Neuronal stem cell (in vitro differentiated cells): ENCODE data around the gene SPATC1L.

Experiments used
- DNase-seq: peaks from one replicate; pipeline ENCODE4 v3.0.0-alpha.2; 2013; ENCODE audit warnings: low spot score
- H2AFZ ChIP-seq: one replicate; pipeline ENCODE4 v1.6.1; 2013; ENCODE audit warnings: mild to moderate bottlenecking, low read length, inconsistent platforms
- H2AK5ac ChIP-seq: 2 replicates; pipeline ENCODE4 v1.6.1; 2013; ENCODE audit warnings: low read depth, mild to moderate bottlenecking, inconsistent platforms, low read length, moderate library complexity, mixed read lengths
- H2BK120ac ChIP-seq: 2 replicates; pipeline ENCODE4 v1.6.1; 2013; ENCODE audit warnings: low read depth, mild to moderate bottlenecking, inconsistent platforms, low read length, moderate library complexity, mixed read lengths
- H2BK12ac ChIP-seq: one replicate; pipeline ENCODE4 v1.6.1; 2013; ENCODE audit warnings: low read length, inconsistent platforms
- H2BK15ac ChIP-seq: 2 replicates; pipeline ENCODE4 v1.6.1; 2013; ENCODE audit warnings: mild to moderate bottlenecking, low read length, inconsistent platforms, mixed read lengths
- H2BK5ac ChIP-seq: one replicate; pipeline ENCODE4 v1.6.1; 2013; ENCODE audit warnings: inconsistent platforms, mild to moderate bottlenecking, low read length, moderate library complexity
- H3K14ac ChIP-seq: one replicate; pipeline ENCODE4 v1.6.1; 2013; ENCODE audit warnings: low read length, inconsistent platforms
- H3K18ac ChIP-seq: 2 replicates; pipeline ENCODE4 v1.6.1; 2013; ENCODE audit warnings: low read length, inconsistent platforms
- H3K23ac ChIP-seq: 2 replicates; pipeline ENCODE4 v1.6.1; 2013; ENCODE audit warnings: low read depth, mild to moderate bottlenecking, mixed read lengths, low read length, inconsistent platforms; ENCODE audit not compliant: poor library complexity
- H3K27ac ChIP-seq: replicated peaks from 3 replicates; pipeline ENCODE4 v1.5.1; 2013; ENCODE audit warnings: low read length, inconsistent platforms
- H3K27me3 ChIP-seq, 3 experiments: 2 replicates each; pipeline ENCODE4 v1.6.1; 2013; ENCODE audit warnings: low read length in 3 of 3, mild to moderate bottlenecking in 2 of 3, inconsistent platforms in 1 of 3, low read depth in 1 of 3, mixed read lengths in 1 of 3, moderate library complexity in 1 of 3; ENCODE audit not compliant: control insufficient read depth in 3 of 3, insufficient read depth in 3 of 3
- H3K36me3 ChIP-seq, 2 donors: replicated peaks in 1 of 2; 2 replicates each; pipeline ENCODE4 v1.6.1; 2013; ENCODE audit warnings: low read length in 2 of 2; ENCODE audit not compliant: control insufficient read depth in 2 of 2, insufficient read depth in 2 of 2
- H3K4ac ChIP-seq: 2 replicates; pipeline ENCODE4 v1.6.1; 2013; ENCODE audit warnings: inconsistent platforms, mild to moderate bottlenecking, low read length, moderate library complexity
- H3K4me1 ChIP-seq, 2 donors: 1 replicate in 1 of 2; 2 replicates in 1 of 2; pipeline ENCODE4 v1.6.1; 2013; ENCODE audit warnings: low read length in 2 of 2, low read depth in 1 of 2; ENCODE audit not compliant: control insufficient read depth in 2 of 2, insufficient read depth in 1 of 2
- H3K4me2 ChIP-seq: one replicate; pipeline ENCODE4 v1.6.1; 2013; ENCODE audit warnings: mild to moderate bottlenecking, low read length, inconsistent platforms; ENCODE audit not compliant: insufficient read depth, poor library complexity, severe bottlenecking
- H3K4me3 ChIP-seq, 2 donors: 2 replicates each; pipeline ENCODE4 v1.5.1; 2013; ENCODE audit warnings: low read length in 2 of 2, mild to moderate bottlenecking in 2 of 2, inconsistent platforms in 1 of 2, moderate library complexity in 1 of 2
- H3K79me1 ChIP-seq: one replicate; pipeline ENCODE4 v1.6.1; 2013; ENCODE audit warnings: low read depth, mild to moderate bottlenecking, inconsistent platforms, low read length, moderate library complexity
- H3K9ac ChIP-seq: one replicate; pipeline ENCODE4 v1.6.1; 2013; ENCODE audit warnings: mild to moderate bottlenecking, low read depth, low read length, inconsistent platforms; ENCODE audit not compliant: poor library complexity
- H3K9me3 ChIP-seq, 2 donors: replicated peaks in 1 of 2; 2 replicates each; pipeline versions ENCODE3 to v1.6.1; 2013; ENCODE audit warnings: low read length in 2 of 2, mild to moderate bottlenecking in 2 of 2, inconsistent platforms in 1 of 2, low read depth in 1 of 2, mixed read lengths in 1 of 2, moderate library complexity in 1 of 2; ENCODE audit not compliant: control insufficient read depth in 2 of 2, insufficient read depth in 1 of 2
- H4K8ac ChIP-seq: one replicate; pipeline ENCODE4 v1.6.1; 2013; ENCODE audit warnings: low read depth, mild to moderate bottlenecking, inconsistent platforms, low read length, moderate library complexity
- H4K91ac ChIP-seq: one replicate; pipeline ENCODE4 v1.6.1; 2013; ENCODE audit warnings: low read length, low read depth, mild to moderate bottlenecking, inconsistent platforms; ENCODE audit not compliant: poor library complexity
- WGBS, 2 donors: extraction: QIAGEN DNeasy Blood & Tissue Kit; methylation state at CpG; one replicate each; pipeline ENCODE4 v1.1.7; 2013; ENCODE audit warnings: missing lambda C conversion rate in 2 of 2, mixed read lengths in 1 of 2; ENCODE audit not compliant: insufficient read length in 2 of 2, insufficient replicate concordance in 1 of 2; ENCODE audit errors: extremely low coverage in 2 of 2; 5-methylcytosine and 5-hydroxymethylcytosine counted together

The SPATC1L gene

DNA sequence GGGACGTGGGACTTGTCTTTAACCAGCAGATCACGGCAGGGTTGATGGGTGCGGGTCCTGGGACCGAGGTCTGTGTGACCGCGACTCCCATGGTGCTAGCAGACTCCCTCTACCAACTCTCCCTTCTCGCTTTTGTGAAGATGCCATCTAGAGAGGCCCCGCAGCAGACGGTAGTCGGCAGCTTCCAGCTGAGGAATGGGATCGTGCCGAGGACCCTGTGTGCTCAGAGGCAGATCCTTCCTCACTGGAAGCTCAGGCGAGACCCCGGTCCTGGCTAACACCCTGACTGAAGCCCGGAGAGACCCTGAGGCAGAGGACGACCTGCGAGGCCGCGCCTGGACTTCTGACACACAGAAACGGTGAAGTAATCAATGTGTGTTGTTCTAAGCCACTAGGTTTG is 12.5 kb upstream of the SPATC1L start:
- H2BK15ac ChIP-seq: no peak overlapping the region
- DNase-seq: no peak
- H3K4me2 ChIP-seq: no peak overlapping the region
- H4K8ac ChIP-seq: no peak overlapping the region
- peak overlapping the region; percentile 64 for H3K14ac ChIP-seq
- H3K4me3 ChIP-seq: no peak overlapping the region
- H2BK120ac ChIP-seq: no peak overlapping the region
- peaks cover 9% of the 10 kb centered on the region for H3K79me1 ChIP-seq
- H3K9ac ChIP-seq: no peak overlapping the region
- H4K91ac ChIP-seq: no peak overlapping the region
- H3K36me3 ChIP-seq: peaks cover 56 to 95% of the 10 kb centered on the region in 2 donors
- H3K4ac ChIP-seq: no peak overlapping the region
- peaks cover 6 to 17% of the 10 kb centered on the region in 2 donors for H3K9me3 ChIP-seq
- H2AFZ ChIP-seq: no peak overlapping the region
- no peak overlapping the region for H2BK12ac ChIP-seq
- H3K27me3 ChIP-seq: no peaks in the 10 kb centered on the region
- H2BK5ac ChIP-seq: no peak overlapping the region
- peak overlapping the region; percentile 27 for H3K23ac ChIP-seq
- H3K27ac ChIP-seq: no peak overlapping the region
- H2AK5ac ChIP-seq: no peak overlapping the region
- H3K18ac ChIP-seq: peak overlapping the region; percentile 59
- peaks cover 0 to 2% of the 10 kb centered on the region in 2 donors for H3K4me1 ChIP-seq
- WGBS, 2 donors: no CpG with 5 or more reads among the region's 20 CpGs

DNA sequence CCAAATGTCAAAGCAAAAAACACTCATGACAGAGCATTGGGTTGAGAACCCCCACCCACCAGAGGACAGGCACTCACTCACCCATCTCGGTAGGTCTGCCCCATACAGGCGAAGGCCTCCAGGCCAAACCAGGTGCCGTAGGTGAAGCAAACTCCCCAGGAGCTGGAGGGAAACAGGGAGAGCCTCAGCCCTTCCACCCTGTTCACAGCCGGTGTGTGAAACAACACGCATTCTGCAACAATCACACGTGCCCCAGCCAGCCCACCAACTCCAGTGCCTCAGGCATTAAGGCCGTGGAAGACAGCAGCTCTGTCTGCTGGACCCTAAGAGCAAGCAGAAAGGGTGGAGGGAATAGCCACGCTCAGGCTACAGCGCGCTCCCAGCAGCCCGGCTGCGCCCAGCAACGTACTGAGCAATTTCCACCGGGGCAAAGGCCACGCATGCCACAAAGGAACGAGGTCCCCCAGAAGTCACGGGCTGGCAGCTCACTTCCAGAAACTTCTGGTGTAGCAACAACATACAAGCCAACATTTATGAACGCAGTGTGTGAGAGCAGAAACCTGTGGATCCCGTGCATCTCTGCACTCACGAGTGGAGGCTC is 11.4 kb upstream of the SPATC1L start:
- Histone ChIP-seq H3K79me1 (peaks cover 9% of the 10 kb centered on the region), H4K8ac (no peak overlapping the region), H2BK15ac (no peak overlapping the region), H2BK5ac (no peak overlapping the region), H2AK5ac (no peak overlapping the region), H2BK12ac (no peak overlapping the region), H3K27me3 (no peaks in the 10 kb centered on the region), H3K27ac (no peak overlapping the region), H3K36me3 (peaks cover 62 to 98% of the 10 kb centered on the region in 2 donors), H3K18ac (no peak overlapping the region), H3K9me3 (peaks cover 4 to 14% of the 10 kb centered on the region in 2 donors), H3K4me3 (no peak overlapping the region), H4K91ac (no peak overlapping the region), H3K9ac (no peak overlapping the region), H2BK120ac (no peak overlapping the region), H3K23ac (no peak overlapping the region), H3K14ac (no peak overlapping the region), H2AFZ (no peak overlapping the region), H3K4me2 (no peak overlapping the region), H3K4me1 (peaks cover 6 to 7% of the 10 kb centered on the region in 2 donors), H3K4ac (no peak overlapping the region)
- no CpG with 5 or more reads among the region's 20 CpGs for WGBS, 2 donors
- no peak for DNase-seq

DNA sequence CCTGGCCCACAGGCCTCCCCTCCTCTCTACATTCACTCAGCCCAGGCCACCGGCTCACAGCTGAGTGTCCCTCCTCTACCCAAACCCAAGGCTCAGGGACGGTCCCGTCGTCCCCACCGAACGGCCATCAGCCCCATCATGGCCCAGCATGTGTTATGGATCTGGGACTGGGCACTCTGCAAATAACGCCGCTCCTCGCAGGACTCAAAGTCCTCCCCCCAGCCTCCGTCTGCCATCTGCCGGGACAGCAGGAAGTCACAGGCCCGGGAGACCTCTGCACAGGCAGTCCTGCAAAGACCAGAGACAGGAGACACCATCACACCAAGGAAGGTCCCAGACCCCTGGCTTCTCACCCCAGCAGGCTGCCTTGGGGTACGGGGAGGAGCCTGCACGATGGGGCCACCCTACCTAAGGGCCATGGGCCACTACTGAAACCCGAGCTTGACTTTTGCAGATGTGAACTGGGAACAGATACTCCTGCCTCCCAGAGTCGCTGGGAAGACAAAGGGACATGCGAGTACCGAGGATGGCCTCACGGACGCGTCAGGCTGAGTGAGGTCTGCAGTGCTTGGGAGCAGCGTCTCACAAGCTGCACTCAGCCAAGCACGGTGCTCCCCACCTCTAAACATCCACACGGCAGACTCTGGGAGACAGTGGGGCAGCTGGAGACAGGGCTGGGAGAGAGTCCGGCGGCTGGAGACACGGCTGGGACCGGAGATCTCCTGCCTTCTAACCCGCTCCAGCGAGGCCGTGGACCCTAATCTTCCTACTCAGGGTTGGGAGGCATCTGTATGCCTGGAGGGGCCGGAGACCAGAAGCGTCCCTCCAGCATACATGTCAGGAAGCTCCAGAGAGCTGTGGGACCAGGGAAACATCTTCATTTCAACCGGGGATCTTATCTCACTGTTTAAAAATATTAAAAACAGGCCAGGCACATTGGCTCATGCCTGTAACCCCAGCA is 10.4 kb upstream of the SPATC1L start:
- Histone ChIP-seq H3K9me3 (peaks cover 3 to 4% of the 10 kb centered on the region in 2 donors), H2AFZ (no peak overlapping the region), H2AK5ac (no peak overlapping the region), H3K23ac (peak overlapping the region; percentile 71), H3K79me1 (peaks cover 9% of the 10 kb centered on the region), H2BK5ac (no peak overlapping the region), H3K36me3 (peaks cover 64 to 97% of the 10 kb centered on the region in 2 donors), H2BK15ac (no peak overlapping the region), H3K4me3 (no peak overlapping the region), H3K27me3 (no peaks in the 10 kb centered on the region), H2BK120ac (no peak overlapping the region), H3K4ac (no peak overlapping the region), H4K8ac (no peak overlapping the region), H3K9ac (peak overlapping the region; percentile 16), H3K4me1 (peaks cover 14 to 16% of the 10 kb centered on the region in 2 donors), H4K91ac (no peak overlapping the region), H3K27ac (no peak overlapping the region), H2BK12ac (no peak overlapping the region), H3K4me2 (no peak overlapping the region), H3K18ac (peak overlapping the region; percentile 31), H3K14ac (no peak overlapping the region)
- no peak for DNase-seq
- WGBS, 2 donors: no CpG with 5 or more reads among the region's 34 CpGs

DNA sequence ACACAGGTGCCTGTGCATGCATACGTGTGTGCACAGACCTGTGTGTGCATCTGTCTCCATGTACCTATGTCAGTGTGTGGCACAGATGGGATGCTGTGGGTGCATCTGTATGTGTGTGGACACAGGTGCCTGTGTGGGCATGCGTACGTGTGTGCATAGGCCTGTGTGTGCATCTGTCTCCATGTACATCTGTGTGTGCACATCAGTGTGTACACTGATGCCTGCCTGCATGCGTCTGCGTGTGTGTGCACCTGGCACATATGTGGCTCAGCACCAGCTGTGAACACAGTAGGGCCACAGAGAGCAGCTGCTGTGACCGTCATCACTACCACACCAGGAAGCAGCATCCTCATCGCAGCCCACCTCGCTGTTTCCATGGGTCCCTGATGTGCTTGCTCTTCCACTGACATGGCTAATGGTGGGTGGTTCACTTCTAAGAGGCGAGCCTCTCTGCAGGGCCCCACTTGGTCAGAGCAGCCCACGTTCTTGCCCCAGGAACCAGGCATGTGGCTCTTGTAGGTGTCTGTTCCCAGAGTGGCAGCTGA is 9.6 kb upstream of the SPATC1L start:
- no peak overlapping the region for H2BK120ac ChIP-seq
- WGBS, 2 donors: no CpG with 5 or more reads among the region's 10 CpGs
- peak overlapping the region in 1 of 2 donors; percentile 10 for H3K4me3 ChIP-seq
- peaks cover 9% of the 10 kb centered on the region for H3K79me1 ChIP-seq
- no peak overlapping the region for H2BK12ac ChIP-seq
- no peak overlapping the region for H2AFZ ChIP-seq
- no peak overlapping the region for H3K18ac ChIP-seq
- H3K27me3 ChIP-seq: no peaks in the 10 kb centered on the region
- H4K8ac ChIP-seq: no peak overlapping the region
- H3K4me1 ChIP-seq: peaks cover 21 to 23% of the 10 kb centered on the region in 2 donors
- H3K23ac ChIP-seq: no peak overlapping the region
- no peak for DNase-seq
- H2AK5ac ChIP-seq: no peak overlapping the region
- no peak overlapping the region for H3K14ac ChIP-seq
- H3K9me3 ChIP-seq: peaks cover 0 to 3% of the 10 kb centered on the region in 2 donors
- no peak overlapping the region for H3K4ac ChIP-seq
- no peak overlapping the region for H2BK5ac ChIP-seq
- H4K91ac ChIP-seq: no peak overlapping the region
- no peak overlapping the region for H3K27ac ChIP-seq
- H3K9ac ChIP-seq: no peak overlapping the region
- H2BK15ac ChIP-seq: no peak overlapping the region
- H3K36me3 ChIP-seq: peaks cover 62 to 91% of the 10 kb centered on the region in 2 donors
- no peak overlapping the region for H3K4me2 ChIP-seq
